ENCODE data around the gene CPLX3.

GRCh38 chr15:74836846-74837245 is 10.4 kb downstream of the CPLX3 start:
- TF ChIP-seq EZH2 (IDR thresholded peaks at IDR 0.05; ENCODE audit: borderline replicate concordance, low read length) (no peak), CTCF (conservative IDR thresholded peaks at IDR 0.05 in 1 of 2, IDR thresholded peaks at IDR 0.05 in 1 of 2; ENCODE audit: extremely low read depth in 1 of 2, insufficient read depth in 1 of 2, low read depth in 1 of 2, low read length in 2 of 2) (no peak)
